ENCODE data around the gene C5orf63. TPM values are rescaled to one million over a fixed set of nuclear protein-coding genes. Genes with fewer than 3 reads are reported as not detected.

C5orf63 gene
- total RNA-seq, 1 experiment from 2014 or later, result 1.2 TPM

DNA sequence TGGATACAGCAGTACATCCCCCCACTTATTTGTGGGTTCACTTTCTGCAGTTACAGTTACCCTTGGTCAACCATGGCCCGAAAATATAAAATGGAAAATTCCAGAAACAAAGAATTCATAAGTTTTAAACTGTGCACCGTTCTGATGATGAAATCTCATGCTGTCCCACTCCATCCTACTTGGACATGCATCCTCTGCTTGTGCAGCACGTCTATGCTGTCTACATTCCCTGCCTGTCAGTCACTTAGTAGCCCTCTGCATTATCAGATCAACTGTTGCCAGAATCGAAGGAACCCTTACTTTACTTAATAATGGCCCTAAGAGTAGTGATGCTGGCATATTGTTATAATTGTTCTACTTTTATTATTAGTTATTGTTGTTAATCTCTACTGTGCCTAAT, 57.6 kb downstream of the C5orf63 start:
- Mint-ChIP-seq H3K9me3 (peaks cover 0 to 2% of the 10 kb centered on the region in 2 experiments; a peak in 1 of 5 replicates), H3K27me3 (ENCODE audit: low read depth) (no peaks in the 10 kb centered on the region), H3K36me3 (ENCODE audit: insufficient read depth in 1 of 3, low read depth in 3 of 3) (no peaks in the 10 kb centered on the region; a peak in 3 of 7 replicates), H3K27ac (no peak overlapping the region), H3K4me1 (peaks cover 4 to 7% of the 10 kb centered on the region in 2 experiments), H3K4me3 (no peak overlapping the region)
- Histone ChIP-seq H3K4me1 (ENCODE audit: insufficient read depth, low read length) (no peaks in the 10 kb centered on the region), H3K14ac (ENCODE audit: insufficient read depth, low read length) (no peak overlapping the region), H3K27ac (ENCODE audit: insufficient read length, low read depth, low read length) (no peak overlapping the region), H4K8ac (replicated peaks; ENCODE audit: insufficient read length, low read depth, low read length) (no peak overlapping the region), H3K79me2 (ENCODE audit: insufficient read depth, low read length) (no peaks in the 10 kb centered on the region), H3K23ac (ENCODE audit: insufficient read length, low read depth, low read length) (no peak overlapping the region), H3T11ph (ENCODE audit: low read length) (no peak overlapping the region), H3K79me1 (ENCODE audit: insufficient read depth, low read depth, low read length, poor library complexity, severe bottlenecking) (no peaks in the 10 kb centered on the region), H2BK12ac (ENCODE audit: insufficient read length, low read depth, low read length) (no peak overlapping the region), H3K56ac (ENCODE audit: insufficient read length, low read depth, low read length) (no peak overlapping the region), H2AFZ (ENCODE audit: low read length) (no peak overlapping the region), H4K20me1 (ENCODE audit: control insufficient read depth, insufficient read depth, insufficient read length) (no peaks in the 10 kb centered on the region), H4K5ac (ENCODE audit: insufficient read length, low read depth, low read length) (no peak overlapping the region), H2BK20ac (ENCODE audit: low read depth, low read length, poor library complexity, severe bottlenecking) (no peak overlapping the region), H2BK5ac (ENCODE audit: insufficient read length, low read length) (no peak overlapping the region), H2BK120ac (ENCODE audit: low read depth, low read length, poor library complexity, severe bottlenecking) (no peak overlapping the region), H3K23me2 (ENCODE audit: insufficient read length, low read depth, low read length, poor library complexity, severe bottlenecking) (no peaks in the 10 kb centered on the region), H3K4me2 (ENCODE audit: insufficient read depth, insufficient read length, low read length) (no peak overlapping the region), H3K18ac (ENCODE audit: insufficient read length, low read depth, low read length) (no peak overlapping the region), H2AK5ac (ENCODE audit: insufficient read length, low read length) (no peak overlapping the region), H2BK15ac (ENCODE audit: low read depth, low read length) (no peak overlapping the region), H3K9ac (ENCODE audit: extremely low read depth, insufficient read length, low read length) (no peak overlapping the region), H3K27me3 (ENCODE audit: insufficient read depth, low read length) (no peaks in the 10 kb centered on the region), H4K91ac (ENCODE audit: insufficient read length, low read depth, low read length) (no peak overlapping the region), H3K9me3 (ENCODE audit: control insufficient read depth, low read depth, low read length) (no peaks in the 10 kb centered on the region), H3K4ac (ENCODE audit: low read depth, low read length) (no peak overlapping the region)
- no CpG with 5 or more reads among the region's 4 CpGs for WGBS (ENCODE audit: extremely low coverage, insufficient read length, low lambda C conversion rate)
- DNase-seq, result no peak
- TF ChIP-seq, protein P1, sequence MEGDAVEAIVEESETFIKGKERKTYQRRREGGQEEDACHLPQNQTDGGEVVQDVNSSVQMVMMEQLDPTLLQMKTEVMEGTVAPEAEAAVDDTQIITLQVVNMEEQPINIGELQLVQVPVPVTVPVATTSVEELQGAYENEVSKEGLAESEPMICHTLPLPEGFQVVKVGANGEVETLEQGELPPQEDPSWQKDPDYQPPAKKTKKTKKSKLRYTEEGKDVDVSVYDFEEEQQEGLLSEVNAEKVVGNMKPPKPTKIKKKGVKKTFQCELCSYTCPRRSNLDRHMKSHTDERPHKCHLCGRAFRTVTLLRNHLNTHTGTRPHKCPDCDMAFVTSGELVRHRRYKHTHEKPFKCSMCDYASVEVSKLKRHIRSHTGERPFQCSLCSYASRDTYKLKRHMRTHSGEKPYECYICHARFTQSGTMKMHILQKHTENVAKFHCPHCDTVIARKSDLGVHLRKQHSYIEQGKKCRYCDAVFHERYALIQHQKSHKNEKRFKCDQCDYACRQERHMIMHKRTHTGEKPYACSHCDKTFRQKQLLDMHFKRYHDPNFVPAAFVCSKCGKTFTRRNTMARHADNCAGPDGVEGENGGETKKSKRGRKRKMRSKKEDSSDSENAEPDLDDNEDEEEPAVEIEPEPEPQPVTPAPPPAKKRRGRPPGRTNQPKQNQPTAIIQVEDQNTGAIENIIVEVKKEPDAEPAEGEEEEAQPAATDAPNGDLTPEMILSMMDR (conservative IDR thresholded peaks at IDR 0.05), result no peak

Data from H9 (cell line).